ENCODE measurements around the gene SFTPA2. TPM values are rescaled to one million over a fixed set of nuclear protein-coding genes. Genes with fewer than 3 reads are reported as not detected.
A peak's percentile ranks its signal among the peaks of the same experiment; 100 is the strongest.
"Not testable (repeated sequence)": the region's sequence is repeated elsewhere in the genome, so short reads cannot be mapped to it uniquely, and the experiment has no call there.

Gene SFTPA2
- total RNA-seq, 1 donor from 2014 or later: 0.08 TPM

- DNase-seq (ENCODE audit: low read depth): not testable (repeated sequence)
Measured at GRCh38 chr10:79511891-79512583, 48.2 kb downstream of the SFTPA2 start, which contains the start of gene EIF5AL1. Gene EIF5AL1 (plus strand): TSS chr10:79512533. CDS start chr10:79512650, 117 bp downstream.

DNA sequence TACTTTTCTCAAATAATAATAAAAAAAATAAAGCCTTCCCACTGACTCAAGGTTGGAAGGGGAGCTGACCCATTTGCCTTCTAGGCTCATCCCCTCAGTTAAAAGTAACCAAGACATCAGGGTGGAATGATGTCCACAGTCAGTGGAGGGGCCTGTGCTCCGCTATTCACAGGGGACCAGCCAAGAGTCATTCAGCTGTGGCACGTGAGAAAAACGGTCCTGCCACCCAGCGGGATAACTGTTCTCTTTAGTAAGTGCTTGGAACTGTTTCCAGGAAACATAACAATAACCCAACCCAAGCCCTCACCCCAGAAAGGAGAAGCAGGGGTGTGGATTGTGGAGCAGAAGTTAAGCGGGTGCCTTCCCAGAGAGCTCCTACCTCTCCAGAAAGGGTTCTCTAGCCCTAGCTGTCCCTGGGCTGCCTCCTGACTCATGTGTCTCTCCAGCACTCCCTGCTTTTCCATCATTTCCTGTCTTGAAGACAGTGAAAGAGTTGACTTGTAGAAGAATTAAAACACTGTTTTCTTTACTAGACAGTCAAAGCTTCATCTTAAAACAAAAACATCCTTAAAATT, 50.2 kb downstream of the SFTPA2 start:
- DNase-seq (ENCODE audit: low read depth): not testable (repeated sequence)

- DNase-seq (ENCODE audit: low read depth): not testable (repeated sequence)
Measured at GRCh38 chr10:79509306-79509933, 50.8 kb downstream of the SFTPA2 start.

GRCh38 chr10:79508245-79508644, 52.0 kb downstream of the SFTPA2 start:
- DNase-seq (ENCODE audit: low read depth): not testable (repeated sequence)

- peak; percentile 91 for DNase-seq (ENCODE audit: low read depth)
Measured at GRCh38 chr10:79507440-79508167, 52.6 kb downstream of the SFTPA2 start.

Other genes with a start within 250 kb of the SFTPA2 start
- 9.8 and 24.5 TPM in 2 replicates for gene PPIF, start 212.9 kb downstream of the SFTPA2 start, total RNA-seq
- 14.1 and 21.1 TPM in 2 replicates for gene ZCCHC24, start 114.8 kb downstream of the SFTPA2 start, total RNA-seq
- 0.31 and 0.62 TPM in 2 replicates for gene EIF5AL1, start 47.9 kb downstream of the SFTPA2 start, total RNA-seq
- not detected in 2 replicates for gene SFTPA1, start 50.5 kb upstream of the SFTPA2 start, total RNA-seq
- gene NUTM2B, start 142.8 kb upstream of the SFTPA2 start, total RNA-seq: 0.21 and 0.36 TPM in 2 replicates

Data from myocyte (in vitro differentiated cells).